Neural progenitor cell (in vitro differentiated cells): ENCODE data around the gene WDR41. TPM values are rescaled to one million over a fixed set of nuclear protein-coding genes. Genes with fewer than 3 reads are reported as not detected.

Source experiments
- DNase-seq: peaks from one replicate; pipeline ENCODE4 v3.0.0-alpha.2; 2016; ENCODE audit warnings: low spot score
- H2AFZ ChIP-seq: fragments of 200-600 bp; sonication (generic); replicated peaks from 2 replicates; pipeline ENCODE4 v1.6.1; 2016; ENCODE audit warnings: antibody characterized with exemption
- H3F3A ChIP-seq: fragments of 200-600 bp; sonication (generic); 2 replicates; pipeline ENCODE4 v1.6.1; 2016; ENCODE audit warnings: antibody characterized with exemption, low read depth
- H3K27ac ChIP-seq: fragments of 200-600 bp; sonication (generic); 2 replicates; pipeline ENCODE4 v1.5.1; 2016; ENCODE audit warnings: mild to moderate bottlenecking
- H3K27me3 ChIP-seq: fragments of 200-600 bp; sonication (generic); 2 replicates; pipeline ENCODE4 v1.6.1; 2016; ENCODE audit warnings: mild to moderate bottlenecking, moderate library complexity
- H3K36me3 ChIP-seq: fragments of 200-600 bp; sonication (generic); 2 replicates; pipeline ENCODE4 v1.5.1; 2016
- H3K4me1 ChIP-seq: fragments of 200-600 bp; sonication (generic); 2 replicates; pipeline ENCODE4 v1.6.1; 2016; ENCODE audit warnings: mixed run types
- H3K4me2 ChIP-seq: fragments of 200-600 bp; sonication (generic); 2 replicates; pipeline ENCODE4 v1.6.1; 2016
- H3K4me3 ChIP-seq: fragments of 200-600 bp; sonication (generic); 2 replicates; pipeline ENCODE4 v1.5.1; 2016
- H3K79me2 ChIP-seq: fragments of 200-600 bp; sonication (generic); 2 replicates; pipeline ENCODE4 v1.6.1; 2016; ENCODE audit warnings: low read depth
- H3K9ac ChIP-seq: fragments of 200-600 bp; sonication (generic); 2 replicates; pipeline ENCODE4 v1.6.1; 2016
- H3K9me3 ChIP-seq: fragments of 200-600 bp; sonication (generic); 2 replicates; pipeline ENCODE4 v1.5.1; 2016; ENCODE audit warnings: low read depth
- H4K20me1 ChIP-seq: fragments of 200-600 bp; sonication (generic); 2 replicates; pipeline ENCODE4 v1.6.1; 2016; ENCODE audit warnings: low read depth
- H3K27ac Mint-ChIP-seq: 3 replicates; pipeline ENCODE4 v1.8.0; 2021; ENCODE audit warnings: mixed read lengths
- H3K27me3 Mint-ChIP-seq: 2 replicates; pipeline ENCODE4 v1.8.0; 2022; ENCODE audit warnings: low read depth, mild to moderate bottlenecking, inconsistent platforms, moderate library complexity, mixed read lengths; ENCODE audit not compliant: insufficient read depth
- H3K36me3 Mint-ChIP-seq: 3 replicates; pipeline ENCODE4 v1.8.0; 2021; ENCODE audit warnings: mixed read lengths
- H3K4me1 Mint-ChIP-seq: 3 replicates; pipeline ENCODE4 v1.8.0; 2021; ENCODE audit warnings: mixed read lengths
- H3K4me3 Mint-ChIP-seq: 3 replicates; pipeline ENCODE4 v1.8.0; 2021; ENCODE audit warnings: mild to moderate bottlenecking, moderate library complexity, mixed read lengths
- H3K9me3 Mint-ChIP-seq: 3 replicates; pipeline ENCODE4 v1.8.0; 2020; ENCODE audit warnings: mixed read lengths
- EZH2 ChIP-seq: fragments of 200-600 bp; sonication (generic); IDR thresholded peaks from 2 replicates; pipeline ENCODE4 v1.6.1; 2017; ENCODE audit warnings: antibody characterized with exemption, mild to moderate bottlenecking, moderate library complexity
- EZH2phosphoT487 ChIP-seq: fragments of 200-600 bp; sonication (generic); IDR thresholded peaks from 2 replicates; pipeline ENCODE4 v1.6.1; 2017; ENCODE audit warnings: antibody characterized with exemption
- total RNA-seq: library from RNA; depleted of rRNA; stranded (reverse); fragments of >200 nt; gene quantifications from 2 replicates; pipeline ENCODE4 v1.2.3, GENCODE V29; 2015; ENCODE audit warnings: low replicate concordance
- TF ChIP-seq, protein P1 (sequence below): fragments of 200-600 bp; sonication (generic); IDR thresholded peaks from 2 replicates; pipeline ENCODE4 v1.5.1; 2017; ENCODE audit warnings: antibody characterized with exemption, mild to moderate bottlenecking

WDR41 gene
- total RNA-seq, 1 donor from 2014 or later: 92.6 TPM

DNA sequence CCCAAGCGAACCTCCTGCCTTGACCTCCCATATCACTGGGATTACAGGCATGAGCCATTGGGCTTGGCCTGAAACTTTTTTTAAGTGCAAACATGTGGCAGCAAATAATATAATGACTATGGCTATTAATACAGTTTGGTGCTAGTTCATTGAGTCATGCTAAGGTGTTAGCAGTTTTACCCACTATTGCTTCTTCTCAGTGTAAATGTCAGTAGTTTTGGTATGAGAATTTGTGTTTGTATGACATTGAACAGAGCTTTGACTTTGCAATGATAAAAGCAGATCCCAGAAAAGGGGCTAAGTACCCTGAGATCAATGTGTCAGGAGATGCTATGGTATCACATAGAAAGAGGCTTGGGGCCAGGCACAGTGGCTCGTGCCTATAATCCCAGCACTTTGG is 67.2 kb downstream of the WDR41 start:
- Histone ChIP-seq H3F3A (no peaks in the 10 kb centered on the region), H2AFZ (no peak overlapping the region), H3K36me3 (no peaks in the 10 kb centered on the region), H3K9me3 (no peaks in the 10 kb centered on the region), H3K79me2 (no peaks in the 10 kb centered on the region), H3K27ac (no peak overlapping the region), H4K20me1 (no peaks in the 10 kb centered on the region), H3K9ac (no peak overlapping the region), H3K4me1 (no peaks in the 10 kb centered on the region), H3K4me3 (no peak overlapping the region), H3K27me3 (no peaks in the 10 kb centered on the region), H3K4me2 (no peak overlapping the region)
- Mint-ChIP-seq H3K27ac (no peak overlapping the region), H3K4me1 (no peaks in the 10 kb centered on the region), H3K9me3 (no peaks in the 10 kb centered on the region), H3K4me3 (no peak overlapping the region), H3K36me3 (peaks cover 9% of the 10 kb centered on the region), H3K27me3 (peaks cover 3% of the 10 kb centered on the region)
- TF ChIP-seq, protein P1, sequence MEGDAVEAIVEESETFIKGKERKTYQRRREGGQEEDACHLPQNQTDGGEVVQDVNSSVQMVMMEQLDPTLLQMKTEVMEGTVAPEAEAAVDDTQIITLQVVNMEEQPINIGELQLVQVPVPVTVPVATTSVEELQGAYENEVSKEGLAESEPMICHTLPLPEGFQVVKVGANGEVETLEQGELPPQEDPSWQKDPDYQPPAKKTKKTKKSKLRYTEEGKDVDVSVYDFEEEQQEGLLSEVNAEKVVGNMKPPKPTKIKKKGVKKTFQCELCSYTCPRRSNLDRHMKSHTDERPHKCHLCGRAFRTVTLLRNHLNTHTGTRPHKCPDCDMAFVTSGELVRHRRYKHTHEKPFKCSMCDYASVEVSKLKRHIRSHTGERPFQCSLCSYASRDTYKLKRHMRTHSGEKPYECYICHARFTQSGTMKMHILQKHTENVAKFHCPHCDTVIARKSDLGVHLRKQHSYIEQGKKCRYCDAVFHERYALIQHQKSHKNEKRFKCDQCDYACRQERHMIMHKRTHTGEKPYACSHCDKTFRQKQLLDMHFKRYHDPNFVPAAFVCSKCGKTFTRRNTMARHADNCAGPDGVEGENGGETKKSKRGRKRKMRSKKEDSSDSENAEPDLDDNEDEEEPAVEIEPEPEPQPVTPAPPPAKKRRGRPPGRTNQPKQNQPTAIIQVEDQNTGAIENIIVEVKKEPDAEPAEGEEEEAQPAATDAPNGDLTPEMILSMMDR: no peak
- DNase-seq: no peak

DNA sequence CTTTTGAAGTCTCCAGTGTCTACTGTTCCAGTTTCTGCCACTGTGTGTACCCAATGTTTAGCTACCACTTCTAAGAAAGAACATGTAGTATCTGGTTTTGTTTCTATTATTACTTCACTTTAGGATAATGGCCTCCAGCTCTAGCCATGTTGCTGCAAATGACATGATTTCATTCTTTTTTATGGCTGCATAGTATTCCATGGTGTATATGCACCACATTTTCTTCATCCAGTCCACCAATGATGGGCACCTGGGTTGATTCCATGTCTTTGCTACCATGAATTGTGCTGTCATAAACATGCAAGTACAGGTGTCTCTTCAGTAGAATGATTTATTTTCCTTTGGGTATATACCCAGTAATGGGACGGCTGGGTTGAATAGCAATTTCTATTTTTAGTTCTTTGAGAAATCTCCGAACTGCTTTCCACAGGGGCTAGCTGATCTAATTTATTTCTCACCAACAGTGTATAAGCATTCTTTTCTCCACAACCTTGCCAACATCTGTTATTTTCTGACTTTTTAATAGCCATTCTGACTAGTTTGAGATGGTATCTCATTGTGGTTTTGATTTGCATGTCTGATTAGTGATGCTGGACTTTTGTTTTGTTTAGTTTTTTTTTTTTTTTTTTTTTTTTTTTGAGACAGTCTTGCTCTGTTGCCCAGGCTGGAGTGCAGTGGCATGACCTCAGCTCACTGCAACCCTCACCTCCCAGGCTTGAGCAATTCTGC is 68.9 kb downstream of the WDR41 start:
- Histone ChIP-seq H3K79me2 (no peaks in the 10 kb centered on the region), H2AFZ (no peak overlapping the region), H3K4me1 (no peaks in the 10 kb centered on the region), H3K9ac (no peak overlapping the region), H3K9me3 (no peaks in the 10 kb centered on the region), H3K27me3 (no peaks in the 10 kb centered on the region), H3K4me2 (no peak overlapping the region), H3K27ac (no peak overlapping the region), H3K4me3 (no peak overlapping the region), H3K36me3 (no peaks in the 10 kb centered on the region), H3F3A (no peaks in the 10 kb centered on the region), H4K20me1 (no peaks in the 10 kb centered on the region)
- TF ChIP-seq, protein P1: no peak
- no peak for TF ChIP-seq EZH2
- no peak for TF ChIP-seq EZH2phosphoT487
- Mint-ChIP-seq H3K36me3 (peaks cover 9% of the 10 kb centered on the region), H3K4me3 (no peak overlapping the region), H3K27ac (no peak overlapping the region), H3K9me3 (no peaks in the 10 kb centered on the region), H3K4me1 (no peaks in the 10 kb centered on the region), H3K27me3 (peaks cover 3% of the 10 kb centered on the region)
- DNase-seq: no peak

DNA sequence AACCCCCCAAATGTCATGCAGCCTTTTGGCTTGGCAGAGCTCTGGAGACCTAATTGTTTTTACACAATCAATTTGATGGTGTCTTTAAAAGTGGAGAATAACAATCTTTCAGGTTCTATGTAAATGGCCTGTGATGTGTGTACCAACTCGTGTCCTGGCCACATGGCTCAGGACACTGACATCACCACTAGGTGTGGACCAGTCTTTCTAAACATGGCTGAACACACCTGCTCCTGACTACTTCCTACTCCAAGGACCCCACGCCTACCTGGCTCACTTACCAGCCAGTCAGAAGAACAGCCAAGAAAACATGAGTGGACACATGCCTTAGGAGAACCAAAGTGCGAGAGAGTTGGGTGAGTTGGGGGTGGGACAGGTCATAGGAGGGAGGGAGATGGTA is 71.2 kb downstream of the WDR41 start:
- no peak overlapping the region for H3K9ac ChIP-seq

More for the DNA sequence above, 71.2 kb downstream of the WDR41 start:
- no peak overlapping the region for H3K4me3 Mint-ChIP-seq
- Histone ChIP-seq H2AFZ (no peak overlapping the region), H3K4me3 (no peak overlapping the region), H3K36me3 (no peaks in the 10 kb centered on the region), H4K20me1 (no peaks in the 10 kb centered on the region), H3K9me3 (no peaks in the 10 kb centered on the region), H3K27ac (no peak overlapping the region), H3K4me1 (no peaks in the 10 kb centered on the region), H3K4me2 (no peak overlapping the region), H3F3A (no peaks in the 10 kb centered on the region), H3K27me3 (no peaks in the 10 kb centered on the region), H3K79me2 (no peaks in the 10 kb centered on the region)
- no peaks in the 10 kb centered on the region for H3K9me3 Mint-ChIP-seq
- peaks cover 3% of the 10 kb centered on the region for H3K27me3 Mint-ChIP-seq
- DNase-seq: no peak
- H3K4me1 Mint-ChIP-seq: no peaks in the 10 kb centered on the region
- TF ChIP-seq EZH2 (no peak), EZH2phosphoT487 (no peak)
- TF ChIP-seq, protein P1: no peak
- H3K36me3 Mint-ChIP-seq: peaks cover 7% of the 10 kb centered on the region
- no peak overlapping the region for H3K27ac Mint-ChIP-seq
